ENCODE measurements around the gene MX1. TPM values are rescaled to one million over a fixed set of nuclear protein-coding genes. Genes with fewer than 3 reads are reported as not detected.
A peak's percentile ranks its signal among the peaks of the same experiment; 100 is the strongest.

MX1 gene
- total RNA-seq, 2 experiments from 2014 or later: 82.3 to 86.3 TPM

GRCh38 chr21:41428847-41429246 is 2.8 kb downstream of the MX1 start:
- no peaks in the 10 kb centered on the region for H3K27me3 Mint-ChIP-seq

GRCh38 chr21:41429305-41429704 is 3.3 kb downstream of the MX1 start:
- peaks cover under 1% of the 10 kb centered on the region for H3K9me3 Mint-ChIP-seq
- ChIA-PET POLR2A (no interaction called here), CTCF (no interaction called here)
- peaks cover 19% of the 10 kb centered on the region for H3K4me1 ChIP-seq (ENCODE audit: insufficient read depth, low read length)
- H3K4me3 ChIP-seq (ENCODE audit: low read length): no peak overlapping the region
- peaks cover 69% of the 10 kb centered on the region for H3K4me1 Mint-ChIP-seq (ENCODE audit: low read depth)
- ATAC-seq (ENCODE audit: poor library complexity) (no peak), DNase-seq (no peak)
- H3K9me3 ChIP-seq (ENCODE audit: control insufficient read depth in 1 of 2, insufficient read depth in 1 of 2, low read length in 2 of 2): no peaks in the 10 kb centered on the region
- no peaks in the 10 kb centered on the region for H3K27me3 Mint-ChIP-seq
- H3K27me3 ChIP-seq (ENCODE audit: control insufficient read depth in 1 of 2, insufficient read depth in 2 of 2, low read length in 2 of 2): no peaks in the 10 kb centered on the region
- no peak overlapping the region for H3K4me3 Mint-ChIP-seq
- H3K36me3 Mint-ChIP-seq (ENCODE audit: low read depth): peaks cover 75% of the 10 kb centered on the region
- TF ChIP-seq CTCF (IDR thresholded peaks at IDR 0.05): no peak
- H3K27ac Mint-ChIP-seq: no peak overlapping the region
- H3K36me3 ChIP-seq (ENCODE audit: insufficient read depth, low read length): peaks cover 55% of the 10 kb centered on the region
- H3K27ac ChIP-seq (ENCODE audit: low read depth in 1 of 2, low read length in 2 of 2): no peak overlapping the region
- intact Hi-C loops (cut with DNase I, micrococcal nuclease): loop anchor here in 1 of 2 experiments (2.0 kb wide), 1 partner anchor 71 kb away; no protein-coding TSS in a partner anchor

More at GRCh38 chr21:41428847-41429246, 2.8 kb downstream of the MX1 start:
- intact Hi-C loops (cut with DNase I, micrococcal nuclease): loop anchor here in 1 of 2 experiments (2.0 kb wide), 1 partner anchor 70 kb away; no protein-coding TSS in a partner anchor
- Mint-ChIP-seq H3K4me1 (ENCODE audit: low read depth) (peaks cover 67% of the 10 kb centered on the region), H3K36me3 (ENCODE audit: low read depth) (peaks cover 70% of the 10 kb centered on the region), H3K9me3 (no peaks in the 10 kb centered on the region), H3K27ac (peak overlapping the region; percentile 95), H3K4me3 (peak overlapping the region; percentile 99)
- DNase-seq (peak in 1 of 14 experiments; percentile 28), ATAC-seq (ENCODE audit: poor library complexity) (no peak)
- ChIA-PET POLR2A (no interaction called here), CTCF (interaction anchor here (0.6 to 4.7 kb wide), 2 partner anchors 15 to 146 kb away, joined by 3 to 16 read pairs; no protein-coding TSS in a partner anchor)
- no peak overlapping the region for H3K27ac ChIP-seq (ENCODE audit: low read depth in 1 of 2, low read length in 2 of 2)
- TF ChIP-seq CTCF (IDR thresholded peaks at IDR 0.05): no peak
- H3K4me3 ChIP-seq (ENCODE audit: low read length): no peak overlapping the region
- peaks cover 23% of the 10 kb centered on the region for H3K4me1 ChIP-seq (ENCODE audit: insufficient read depth, low read length)
- H3K27me3 ChIP-seq (ENCODE audit: control insufficient read depth in 1 of 2, insufficient read depth in 2 of 2, low read length in 2 of 2): no peaks in the 10 kb centered on the region
- no peaks in the 10 kb centered on the region for H3K9me3 ChIP-seq (ENCODE audit: control insufficient read depth in 1 of 2, insufficient read depth in 1 of 2, low read length in 2 of 2)
- peaks cover 50% of the 10 kb centered on the region for H3K36me3 ChIP-seq (ENCODE audit: insufficient read depth, low read length)

GRCh38 chr21:41429925-41430491 is 4.0 kb downstream of the MX1 start:
- Mint-ChIP-seq H3K9me3 (peaks cover 2% of the 10 kb centered on the region), H3K4me3 (no peak overlapping the region), H3K27ac (peak overlapping the region; percentile 37), H3K27me3 (no peaks in the 10 kb centered on the region), H3K4me1 (ENCODE audit: low read depth) (peaks cover 66% of the 10 kb centered on the region), H3K36me3 (ENCODE audit: low read depth) (peaks cover 82% of the 10 kb centered on the region)
- Histone ChIP-seq H3K4me3 (ENCODE audit: low read length) (no peak overlapping the region), H3K9me3 (ENCODE audit: control insufficient read depth in 1 of 2, insufficient read depth in 1 of 2, low read length in 2 of 2) (no peaks in the 10 kb centered on the region), H3K27me3 (ENCODE audit: control insufficient read depth in 1 of 2, insufficient read depth in 2 of 2, low read length in 2 of 2) (no peaks in the 10 kb centered on the region), H3K27ac (ENCODE audit: low read depth in 1 of 2, low read length in 2 of 2) (no peak overlapping the region), H3K36me3 (ENCODE audit: insufficient read depth, low read length) (peaks cover 62% of the 10 kb centered on the region), H3K4me1 (ENCODE audit: insufficient read depth, low read length) (peaks cover 19% of the 10 kb centered on the region)
- no peak for ATAC-seq (ENCODE audit: poor library complexity)
- ChIA-PET POLR2A (interaction anchor here (0.8 kb wide), 1 partner anchor 60 kb away, joined by 3 read pairs; no protein-coding TSS in a partner anchor), CTCF (no interaction called here)
- TF ChIP-seq CTCF (IDR thresholded peaks at IDR 0.05): no peak
- intact Hi-C loops (cut with DNase I, micrococcal nuclease): loop anchor here in 1 of 2 experiments (2.0 kb wide), 1 partner anchor 71 kb away; no protein-coding TSS in a partner anchor
- no peak for DNase-seq

All from CD4-positive, alpha-beta T cell (primary cell).